MM.1S (cell line): ENCODE data around the gene IL1F10.

Experiments used
- DNase-seq: peaks from one replicate; pipeline ENCODE4 v3.0.0-alpha.2; 2015
- H2AFZ ChIP-seq: fragments of 300-600 bp; sonication (generic); 2 replicates; pipeline ENCODE4 v1.6.0; 2016; ENCODE audit warnings: antibody characterized with exemption, low read length
- H3F3A ChIP-seq: fragments of 300-600 bp; sonication (generic); 2 replicates; pipeline ENCODE4 v1.6.1; 2016; ENCODE audit warnings: mild to moderate bottlenecking, antibody characterized with exemption, low read length, moderate library complexity, mixed read lengths; ENCODE audit not compliant: insufficient read depth
- H3K27ac ChIP-seq: fragments of 300-600 bp; sonication (generic); 2 replicates; pipeline ENCODE4 v1.5.1; 2016; ENCODE audit warnings: mild to moderate bottlenecking, low read length
- H3K27me3 ChIP-seq: fragments of 300-600 bp; sonication (generic); replicated peaks from 2 replicates; pipeline ENCODE4 v1.6.0; 2016; ENCODE audit warnings: low read length; ENCODE audit not compliant: insufficient read depth
- H3K36me3 ChIP-seq: fragments of 300-600 bp; sonication (generic); replicated peaks from 2 replicates; pipeline ENCODE4 v1.6.1; 2016; ENCODE audit warnings: mild to moderate bottlenecking, low read length, mixed read lengths; ENCODE audit not compliant: insufficient read depth
- H3K4me1 ChIP-seq: fragments of 300-600 bp; sonication (generic); 2 replicates; pipeline ENCODE4 v1.6.1; 2016; ENCODE audit warnings: low read length, mixed read lengths
- H3K4me2 ChIP-seq: fragments of 300-600 bp; sonication (generic); 2 replicates; pipeline ENCODE4 v1.6.0; 2016; ENCODE audit warnings: low read depth, low read length
- H3K4me3 ChIP-seq: fragments of 300-600 bp; sonication (generic); 2 replicates; pipeline ENCODE4 v1.5.1; 2016; ENCODE audit warnings: low read length, mixed read lengths
- H3K79me2 ChIP-seq: fragments of 300-600 bp; sonication (generic); 2 replicates; pipeline ENCODE4 v1.6.1; 2016; ENCODE audit warnings: mixed run types, low read length, mixed read lengths
- H3K9ac ChIP-seq: fragments of 300-600 bp; sonication (generic); 2 replicates; pipeline ENCODE4 v1.6.1; 2016; ENCODE audit warnings: low read length, mixed read lengths
- H3K9me2 ChIP-seq: fragments of 300-600 bp; sonication (generic); replicated peaks from 2 replicates; pipeline ENCODE4 v1.6.1; 2016; ENCODE audit warnings: mild to moderate bottlenecking, low read length, mixed read lengths; ENCODE audit not compliant: insufficient read depth
- H3K9me3 ChIP-seq: fragments of 300-600 bp; sonication (generic); replicated peaks from 2 replicates; pipeline ENCODE4 v1.6.1; 2016; ENCODE audit warnings: mild to moderate bottlenecking, low read length, mixed read lengths; ENCODE audit not compliant: insufficient read depth
- H4K20me1 ChIP-seq: fragments of 300-600 bp; sonication (generic); 2 replicates; pipeline ENCODE4 v1.6.1; 2016; ENCODE audit warnings: mild to moderate bottlenecking, low read length, moderate library complexity, mixed read lengths; ENCODE audit not compliant: insufficient read depth
- EZH2 ChIP-seq: fragments of 300-600 bp; sonication (generic); optimal IDR thresholded peaks from 2 replicates; pipeline ENCODE3; 2017; ENCODE audit warnings: low read depth, mild to moderate bottlenecking, antibody characterized with exemption, low read length, mixed read lengths
- EZH2phosphoT487 ChIP-seq: fragments of 300-600 bp; sonication (generic); IDR thresholded peaks from 2 replicates; pipeline ENCODE4 v1.6.1; 2018; ENCODE audit warnings: antibody characterized with exemption, low read length
- TF ChIP-seq, protein P1 (sequence below): fragments of 300-600 bp; sonication (generic); IDR thresholded peaks from 2 replicates; pipeline ENCODE4 v1.5.1; 2016; ENCODE audit warnings: antibody characterized with exemption, low read length, mixed read lengths

IL1F10 gene

DNA sequence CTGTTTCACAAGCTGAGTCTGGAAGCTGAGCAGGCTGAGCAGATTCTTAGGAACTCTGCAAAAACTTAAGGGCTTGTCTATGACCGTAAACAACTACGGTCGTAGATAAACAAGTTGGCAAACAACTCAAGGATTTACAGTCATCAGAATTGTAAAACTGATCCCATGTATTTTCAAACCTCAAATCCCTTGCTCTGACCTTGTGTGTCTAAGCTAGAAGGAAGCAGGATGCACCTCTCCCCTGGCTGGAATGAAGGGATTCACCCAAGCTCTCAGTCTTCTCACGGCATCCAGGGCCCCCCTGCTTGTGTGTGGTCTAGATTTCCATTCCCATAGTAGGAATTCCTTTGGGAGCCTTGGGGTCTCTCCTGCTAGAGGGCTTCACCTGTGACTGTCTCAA lies 47.2 kb downstream of the IL1F10 start:
- H2AFZ ChIP-seq: no peak overlapping the region
- H3K36me3 ChIP-seq: no peaks in the 10 kb centered on the region
- no peak overlapping the region for H3K27ac ChIP-seq
- no peaks in the 10 kb centered on the region for H3K9me2 ChIP-seq
- H4K20me1 ChIP-seq: no peaks in the 10 kb centered on the region
- no peaks in the 10 kb centered on the region for H3K27me3 ChIP-seq
- H3F3A ChIP-seq: no peaks in the 10 kb centered on the region
- H3K4me2 ChIP-seq: no peak overlapping the region
- peaks cover 19% of the 10 kb centered on the region for H3K4me1 ChIP-seq
- H3K4me3 ChIP-seq: no peak overlapping the region
- no peak overlapping the region for H3K9ac ChIP-seq
- H3K79me2 ChIP-seq: no peaks in the 10 kb centered on the region
- H3K9me3 ChIP-seq: no peaks in the 10 kb centered on the region
- DNase-seq: no peak
- TF ChIP-seq, protein P1, sequence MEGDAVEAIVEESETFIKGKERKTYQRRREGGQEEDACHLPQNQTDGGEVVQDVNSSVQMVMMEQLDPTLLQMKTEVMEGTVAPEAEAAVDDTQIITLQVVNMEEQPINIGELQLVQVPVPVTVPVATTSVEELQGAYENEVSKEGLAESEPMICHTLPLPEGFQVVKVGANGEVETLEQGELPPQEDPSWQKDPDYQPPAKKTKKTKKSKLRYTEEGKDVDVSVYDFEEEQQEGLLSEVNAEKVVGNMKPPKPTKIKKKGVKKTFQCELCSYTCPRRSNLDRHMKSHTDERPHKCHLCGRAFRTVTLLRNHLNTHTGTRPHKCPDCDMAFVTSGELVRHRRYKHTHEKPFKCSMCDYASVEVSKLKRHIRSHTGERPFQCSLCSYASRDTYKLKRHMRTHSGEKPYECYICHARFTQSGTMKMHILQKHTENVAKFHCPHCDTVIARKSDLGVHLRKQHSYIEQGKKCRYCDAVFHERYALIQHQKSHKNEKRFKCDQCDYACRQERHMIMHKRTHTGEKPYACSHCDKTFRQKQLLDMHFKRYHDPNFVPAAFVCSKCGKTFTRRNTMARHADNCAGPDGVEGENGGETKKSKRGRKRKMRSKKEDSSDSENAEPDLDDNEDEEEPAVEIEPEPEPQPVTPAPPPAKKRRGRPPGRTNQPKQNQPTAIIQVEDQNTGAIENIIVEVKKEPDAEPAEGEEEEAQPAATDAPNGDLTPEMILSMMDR: no peak
- TF ChIP-seq EZH2: no peak
- TF ChIP-seq EZH2phosphoT487: no peak

DNA sequence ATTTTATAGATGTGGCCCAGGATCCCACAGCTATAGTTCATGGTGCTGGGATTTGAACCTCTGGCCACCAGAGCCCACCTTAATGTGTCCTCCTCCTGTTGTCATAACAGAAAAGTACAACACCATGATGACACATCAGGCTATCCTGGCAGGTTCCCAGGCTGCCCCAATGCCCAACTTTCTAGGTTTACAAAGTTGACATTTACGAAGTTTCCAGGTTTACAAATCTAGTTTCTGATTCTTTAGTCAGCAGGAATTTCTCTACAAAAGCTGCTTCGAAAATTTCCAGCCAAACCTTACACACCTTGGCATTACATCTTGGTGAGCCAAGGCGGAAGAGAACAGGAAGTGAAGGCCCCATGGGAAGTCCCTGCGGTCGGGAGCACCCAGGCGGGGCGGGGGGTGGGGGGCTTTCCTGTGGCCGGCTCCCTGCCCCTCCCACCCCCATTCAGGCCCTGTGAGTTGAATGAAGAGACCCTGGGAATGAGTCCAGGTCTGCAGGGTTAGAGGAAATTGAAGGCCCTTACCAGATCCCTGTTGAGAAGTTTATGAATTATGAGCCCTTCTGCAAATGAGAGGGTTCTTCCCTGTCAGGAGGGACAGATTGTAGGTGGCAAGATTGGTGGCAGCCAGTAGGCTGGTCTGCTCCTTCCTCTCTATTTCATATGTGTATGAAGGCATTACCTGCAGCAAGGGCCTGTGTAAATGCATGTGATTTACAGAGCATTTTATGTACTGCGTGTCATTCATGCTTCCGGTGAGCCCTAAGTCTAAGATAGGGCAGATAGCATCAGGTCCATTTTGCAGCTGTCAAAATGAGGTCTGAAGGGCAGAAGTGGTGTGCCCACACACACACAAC lies 48.6 kb downstream of the IL1F10 start:
- no peaks in the 10 kb centered on the region for H3K36me3 ChIP-seq
- H3K27ac ChIP-seq: no peak overlapping the region
- peaks cover 8% of the 10 kb centered on the region for H3K4me1 ChIP-seq
- H4K20me1 ChIP-seq: no peaks in the 10 kb centered on the region
- H3K9ac ChIP-seq: no peak overlapping the region
- TF ChIP-seq, protein P1: no peak
- TF ChIP-seq EZH2: no peak
- TF ChIP-seq EZH2phosphoT487: no peak
- no peaks in the 10 kb centered on the region for H3K9me2 ChIP-seq
- no peaks in the 10 kb centered on the region for H3F3A ChIP-seq
- H3K4me3 ChIP-seq: no peak overlapping the region
- H3K27me3 ChIP-seq: no peaks in the 10 kb centered on the region
- no peaks in the 10 kb centered on the region for H3K79me2 ChIP-seq
- DNase-seq: no peak
- H3K4me2 ChIP-seq: no peak overlapping the region
- no peaks in the 10 kb centered on the region for H3K9me3 ChIP-seq
- H2AFZ ChIP-seq: no peak overlapping the region

DNA sequence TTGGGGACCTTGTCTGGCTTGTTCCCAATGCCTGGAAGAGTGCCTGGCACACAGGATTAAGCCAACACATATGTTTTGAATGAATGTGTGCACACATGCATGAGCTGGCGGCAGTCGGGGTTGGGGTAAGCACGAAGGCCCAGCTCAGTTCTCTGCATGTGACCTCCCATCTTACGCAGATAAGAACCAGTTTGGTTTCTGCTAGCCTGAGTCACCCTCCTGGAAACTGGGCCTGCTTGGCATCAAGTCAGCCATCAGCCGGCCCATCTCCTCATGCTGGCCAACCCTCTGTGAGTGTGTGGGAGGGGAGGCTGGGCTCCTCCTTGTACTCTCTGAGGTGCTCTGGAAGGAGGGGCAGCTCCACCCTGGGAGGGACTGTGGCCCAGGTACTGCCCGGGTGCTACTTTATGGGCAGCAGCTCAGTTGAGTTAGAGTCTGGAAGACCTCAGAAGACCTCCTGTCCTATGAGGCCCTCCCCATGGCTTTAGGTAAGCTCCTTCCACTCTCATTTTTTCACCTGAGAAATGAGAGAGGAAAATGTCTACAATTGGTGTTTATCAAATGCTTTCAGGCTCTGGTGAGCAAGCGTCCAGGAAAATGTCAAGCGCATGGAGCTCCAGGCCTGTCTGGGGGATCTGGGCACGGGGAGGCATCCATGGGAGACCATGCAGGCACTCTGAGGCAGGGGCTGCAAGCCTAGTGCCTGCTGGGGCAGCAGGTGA lies 49.9 kb downstream of the IL1F10 start:
- no peak for TF ChIP-seq EZH2phosphoT487
- TF ChIP-seq, protein P1: no peak
- TF ChIP-seq EZH2: no peak
- no peak for DNase-seq
- no peak overlapping the region for H3K4me2 ChIP-seq
- no peaks in the 10 kb centered on the region for H3K9me3 ChIP-seq
- H2AFZ ChIP-seq: no peak overlapping the region
- no peak overlapping the region for H3K27ac ChIP-seq
- H3K79me2 ChIP-seq: no peaks in the 10 kb centered on the region
- no peaks in the 10 kb centered on the region for H3K9me2 ChIP-seq
- H4K20me1 ChIP-seq: no peaks in the 10 kb centered on the region
- H3F3A ChIP-seq: no peaks in the 10 kb centered on the region
- H3K36me3 ChIP-seq: no peaks in the 10 kb centered on the region
- H3K27me3 ChIP-seq: no peaks in the 10 kb centered on the region
- H3K4me3 ChIP-seq: no peak overlapping the region
- H3K4me1 ChIP-seq: no peaks in the 10 kb centered on the region
- H3K9ac ChIP-seq: no peak overlapping the region
